ENCODE results near the gene ZNF718.
"Not testable (repeated sequence)": the region's sequence is repeated elsewhere in the genome, so short reads cannot be mapped to it uniquely, and the experiment has no call there.

The ZNF718 gene

DNA sequence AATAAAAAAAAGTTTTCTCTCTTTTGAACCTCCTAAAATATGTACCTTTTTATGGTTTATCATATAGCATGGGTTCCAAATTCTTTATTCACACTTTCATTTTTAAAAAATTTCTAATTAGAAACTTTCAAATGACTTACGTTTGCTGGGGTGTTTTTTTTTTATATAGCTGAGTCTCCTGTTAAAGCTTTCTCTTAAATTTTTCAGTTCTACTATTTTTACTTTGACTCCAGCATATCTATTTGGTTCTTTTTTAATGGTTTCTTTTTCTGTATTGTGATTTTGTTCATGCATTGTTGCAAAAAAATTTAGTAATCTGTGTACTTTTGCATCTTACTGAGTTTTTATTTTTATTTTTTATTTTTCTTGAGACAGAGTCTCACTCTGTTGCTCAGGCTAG is 22.3 kb downstream of the ZNF718 start:
- no peak overlapping the region for H3K27ac ChIP-seq (ENCODE audit: low read length)
- TF ChIP-seq EZH2 (IDR thresholded peaks at IDR 0.05; ENCODE audit: borderline replicate concordance, low read depth, low read length, severe bottlenecking) (no peak), CTCF (IDR thresholded peaks at IDR 0.05; ENCODE audit: borderline replicate concordance, extremely low read depth, low read length, poor library complexity, severe bottlenecking) (no peak)
- DNase-seq (no peak), ATAC-seq (ENCODE audit: insufficient read depth, low read depth) (no peak)
- H3K4me1 ChIP-seq (ENCODE audit: insufficient read depth, low read length) = no peaks in the 10 kb centered on the region
- H3K4me3 ChIP-seq (ENCODE audit: low read depth in 1 of 2, low read length in 2 of 2) = no peak overlapping the region
- H3K27me3 ChIP-seq (ENCODE audit: insufficient read depth, low read length, poor library complexity) = no peaks in the 10 kb centered on the region
- H4K20me1 ChIP-seq (ENCODE audit: insufficient read depth, low read length) = no peaks in the 10 kb centered on the region
- H3K79me2 ChIP-seq (ENCODE audit: insufficient read depth, low read length) = peaks cover 73% of the 10 kb centered on the region
- H3K4me2 ChIP-seq (ENCODE audit: insufficient read depth, low read length) = no peak overlapping the region
- no peak overlapping the region for H2AFZ ChIP-seq (ENCODE audit: low read depth, low read length)
- H3K36me3 ChIP-seq (ENCODE audit: insufficient read depth, low read length) = peaks cover 60% of the 10 kb centered on the region
- H3K9ac ChIP-seq (ENCODE audit: low read depth, low read length) = no peak overlapping the region
- H3K9me3 ChIP-seq (ENCODE audit: insufficient read depth, low read length, severe bottlenecking) = peaks cover 74% of the 10 kb centered on the region

DNA sequence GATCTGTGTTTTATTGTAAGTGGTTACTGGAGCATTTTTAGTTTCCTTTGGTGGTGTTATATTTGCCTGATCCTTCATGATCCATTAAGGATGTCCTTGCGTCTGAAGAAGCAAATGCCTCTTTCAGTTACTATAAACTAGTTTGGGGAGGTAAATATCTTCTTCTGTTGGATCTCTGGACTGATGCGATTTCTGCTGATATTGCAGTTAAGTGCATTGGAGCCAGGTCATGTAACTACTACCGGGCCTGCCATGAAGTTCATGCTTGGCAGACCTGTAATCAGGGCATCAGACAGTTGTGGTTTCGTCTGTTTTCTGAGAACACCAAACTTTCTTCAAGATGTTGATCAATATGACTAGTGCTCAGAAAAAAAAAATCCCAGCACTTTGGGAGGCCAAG is 22.9 kb downstream of the ZNF718 start:
- Histone ChIP-seq H2AFZ (ENCODE audit: low read depth, low read length) (no peak overlapping the region), H3K4me1 (ENCODE audit: insufficient read depth, low read length) (no peaks in the 10 kb centered on the region), H3K9me3 (ENCODE audit: insufficient read depth, low read length, severe bottlenecking) (peaks cover 69% of the 10 kb centered on the region), H3K79me2 (ENCODE audit: insufficient read depth, low read length) (peaks cover 67% of the 10 kb centered on the region), H4K20me1 (ENCODE audit: insufficient read depth, low read length) (no peaks in the 10 kb centered on the region), H3K36me3 (ENCODE audit: insufficient read depth, low read length) (peaks cover 54% of the 10 kb centered on the region), H3K27me3 (ENCODE audit: insufficient read depth, low read length, poor library complexity) (no peaks in the 10 kb centered on the region), H3K9ac (ENCODE audit: low read depth, low read length) (no peak overlapping the region), H3K4me3 (ENCODE audit: low read depth in 1 of 2, low read length in 2 of 2) (no peak overlapping the region), H3K4me2 (ENCODE audit: insufficient read depth, low read length) (no peak overlapping the region), H3K27ac (ENCODE audit: low read length) (no peak overlapping the region)
- no peak for ATAC-seq (ENCODE audit: insufficient read depth, low read depth)
- no peak for DNase-seq
- TF ChIP-seq CTCF (IDR thresholded peaks at IDR 0.05; ENCODE audit: borderline replicate concordance, extremely low read depth, low read length, poor library complexity, severe bottlenecking) (no peak), EZH2 (IDR thresholded peaks at IDR 0.05; ENCODE audit: borderline replicate concordance, low read depth, low read length, severe bottlenecking) (no peak)

DNA sequence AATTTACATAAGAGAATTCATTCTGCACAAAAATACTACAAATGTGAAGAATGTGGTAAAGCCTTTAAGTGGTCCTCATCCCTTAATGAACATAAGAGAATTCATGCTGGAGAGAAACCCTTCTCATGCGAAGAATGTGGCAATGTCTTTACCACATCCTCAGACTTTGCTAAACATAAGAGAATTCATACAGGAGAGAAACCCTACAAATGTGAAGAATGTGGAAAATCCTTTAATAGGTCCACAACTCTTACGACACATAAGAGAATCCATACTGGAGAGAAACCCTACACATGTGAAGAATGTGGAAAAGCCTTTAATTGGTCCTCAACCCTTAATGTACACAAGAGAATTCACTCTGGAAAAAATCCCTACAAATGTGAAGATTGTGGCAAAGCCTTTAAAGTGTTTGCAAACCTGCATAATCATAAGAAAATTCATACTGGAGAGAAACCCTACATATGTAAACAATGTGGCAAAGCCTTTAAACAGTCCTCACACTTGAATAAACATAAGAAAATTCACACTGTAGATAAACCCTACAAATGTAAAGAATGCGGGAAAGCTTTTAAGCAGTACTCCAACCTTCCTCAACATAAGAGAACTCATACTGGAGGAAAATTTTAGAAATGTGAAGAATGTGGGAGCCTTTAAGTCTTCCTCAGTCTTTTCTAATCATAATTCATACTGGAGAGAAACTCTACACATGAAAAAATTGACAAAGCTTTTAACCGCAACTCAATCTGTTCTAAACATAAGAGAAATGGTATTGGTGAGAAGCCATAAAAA is 37.4 kb downstream of the ZNF718 start:
- Histone ChIP-seq H3K36me3 (ENCODE audit: insufficient read depth, low read length) (peaks cover 40% of the 10 kb centered on the region), H3K27me3 (ENCODE audit: insufficient read depth, low read length, poor library complexity) (no peaks in the 10 kb centered on the region), H3K4me2 (ENCODE audit: insufficient read depth, low read length) (no peak overlapping the region), H2AFZ (ENCODE audit: low read depth, low read length) (no peak overlapping the region), H3K27ac (ENCODE audit: low read length) (no peak overlapping the region), H3K9me3 (ENCODE audit: insufficient read depth, low read length, severe bottlenecking) (peaks cover 79% of the 10 kb centered on the region), H3K4me3 (ENCODE audit: low read depth in 1 of 2, low read length in 2 of 2) (no peak overlapping the region), H3K4me1 (ENCODE audit: insufficient read depth, low read length) (no peaks in the 10 kb centered on the region), H3K9ac (ENCODE audit: low read depth, low read length) (no peak overlapping the region), H3K79me2 (ENCODE audit: insufficient read depth, low read length) (no peaks in the 10 kb centered on the region; the same call in 1 of the 2 replicates), H4K20me1 (ENCODE audit: insufficient read depth, low read length) (no peaks in the 10 kb centered on the region)
- DNase-seq = no peak
- no peak for ATAC-seq (ENCODE audit: insufficient read depth, low read depth)
- TF ChIP-seq CTCF (IDR thresholded peaks at IDR 0.05; ENCODE audit: borderline replicate concordance, extremely low read depth, low read length, poor library complexity, severe bottlenecking) = no peak
- no peak for TF ChIP-seq EZH2 (IDR thresholded peaks at IDR 0.05; ENCODE audit: borderline replicate concordance, low read depth, low read length, severe bottlenecking)

DNA sequence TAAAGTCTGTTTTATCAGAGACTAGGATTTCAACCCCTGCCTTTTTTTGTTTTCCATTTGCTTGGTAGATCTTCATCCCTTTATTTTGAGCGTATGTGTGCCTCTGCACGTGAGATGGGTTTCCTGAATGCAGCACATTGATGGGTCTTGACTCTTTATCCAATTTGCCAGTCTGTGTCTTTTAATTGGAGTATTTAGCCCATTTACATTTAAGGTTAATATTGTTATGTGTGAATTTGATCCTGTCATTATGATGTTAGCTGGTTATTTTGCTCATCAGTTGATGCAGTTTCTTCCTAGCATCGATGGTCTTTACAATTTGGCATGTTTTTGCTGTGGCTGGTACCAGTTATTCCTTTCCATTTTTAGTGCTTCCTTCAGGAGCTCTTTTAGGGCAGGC is 45.3 kb downstream of the ZNF718 start:
- H3K9me3 ChIP-seq (ENCODE audit: insufficient read depth, low read length, severe bottlenecking) = peaks cover 52% of the 10 kb centered on the region
- ATAC-seq (ENCODE audit: insufficient read depth, low read depth); H3K4me3 ChIP-seq (ENCODE audit: low read depth in 1 of 2, low read length in 2 of 2); H3K4me2 ChIP-seq (ENCODE audit: insufficient read depth, low read length); H3K9ac ChIP-seq (ENCODE audit: low read depth, low read length); H4K20me1 ChIP-seq (ENCODE audit: insufficient read depth, low read length); H2AFZ ChIP-seq (ENCODE audit: low read depth, low read length); H3K27ac ChIP-seq (ENCODE audit: low read length); H3K27me3 ChIP-seq (ENCODE audit: insufficient read depth, low read length, poor library complexity); H3K79me2 ChIP-seq (ENCODE audit: insufficient read depth, low read length); DNase-seq; H3K4me1 ChIP-seq (ENCODE audit: insufficient read depth, low read length): not testable (repeated sequence)
- H3K36me3 ChIP-seq (ENCODE audit: insufficient read depth, low read length) = 0 out of 2 replicates have a peak, but pooled peaks cover 15% of the 10 kb centered on the region

GRCh38 chr4:171318-171717 is 47.0 kb downstream of the ZNF718 start:
- not testable (repeated sequence) for H3K4me2 ChIP-seq (ENCODE audit: insufficient read depth, low read length); ATAC-seq (ENCODE audit: insufficient read depth, low read depth); H4K20me1 ChIP-seq (ENCODE audit: insufficient read depth, low read length); H3K9ac ChIP-seq (ENCODE audit: low read depth, low read length); H3K4me3 ChIP-seq (ENCODE audit: low read depth in 1 of 2, low read length in 2 of 2); H3K4me1 ChIP-seq (ENCODE audit: insufficient read depth, low read length); H2AFZ ChIP-seq (ENCODE audit: low read depth, low read length); H3K79me2 ChIP-seq (ENCODE audit: insufficient read depth, low read length); H3K27me3 ChIP-seq (ENCODE audit: insufficient read depth, low read length, poor library complexity); H3K27ac ChIP-seq (ENCODE audit: low read length); DNase-seq
- H3K36me3 ChIP-seq (ENCODE audit: insufficient read depth, low read length) = 0 out of 2 replicates have a peak, but pooled peaks cover 11% of the 10 kb centered on the region
- H3K9me3 ChIP-seq (ENCODE audit: insufficient read depth, low read length, severe bottlenecking) = peaks cover 50% of the 10 kb centered on the region

All from DND-41 (cell line).